HL-60 (cell line): ENCODE data around the gene MLST8.
"Not testable (repeated sequence)": the region's sequence is repeated elsewhere in the genome, so short reads cannot be mapped to it uniquely, and the experiment has no call there.

Experiments
- DNase-seq, 2 experiments: peaks; one replicate each; pipeline ENCODE4 v3.0.0-alpha.2; 2010 to 2020; ENCODE audit warnings: low read depth in 1 of 2, low spot score in 1 of 2
- H3K27ac ChIP-seq: fragments of 250-450 bp; sonication (Bioruptor Pico); replicated peaks from 2 replicates; pipeline ENCODE4 v1.5.1; 2020; ENCODE audit warnings: mild to moderate bottlenecking, moderate library complexity
- H3K27me3 ChIP-seq: fragments of 250-450 bp; sonication (Bioruptor Pico); 2 replicates; pipeline ENCODE4 v1.5.1; 2021; ENCODE audit warnings: mild to moderate bottlenecking, moderate library complexity; ENCODE audit not compliant: insufficient read depth, poor library complexity, severe bottlenecking
- H3K4me3 ChIP-seq: replicated peaks from 2 replicates; pipeline ENCODE4 v1.5.1; 2011; ENCODE audit warnings: mild to moderate bottlenecking, control low read depth, low read length; ENCODE audit not compliant: insufficient read depth
- CTCF ChIP-seq: IDR thresholded peaks from one replicate; pipeline ENCODE4 v1.5.1; 2011; ENCODE audit warnings: low read length, control low read depth, inconsistent platforms; ENCODE audit not compliant: insufficient read depth
- GABPA ChIP-seq: IDR thresholded peaks from 2 replicates; pipeline ENCODE4 v1.6.1; 2012; ENCODE audit warnings: low read depth
- POLR2AphosphoS5 ChIP-seq: IDR thresholded peaks from 2 replicates; pipeline ENCODE4 v1.6.1; 2012; ENCODE audit warnings: low read depth
- REST ChIP-seq: IDR thresholded peaks from 2 replicates; pipeline ENCODE4 v1.6.1; 2012; ENCODE audit warnings: low read depth; ENCODE audit not compliant: insufficient replicate concordance
- SPI1 ChIP-seq: IDR thresholded peaks from 2 replicates; pipeline ENCODE4 v1.6.1; 2012; ENCODE audit warnings: low read depth, mild to moderate bottlenecking, borderline replicate concordance

MLST8 gene

GRCh38 chr16:2238838-2239675 lies 33.8 kb downstream of the MLST8 start:
- DNase-seq, result no peak
- H3K27me3 ChIP-seq, result no peaks in the 10 kb centered on the region
- TF ChIP-seq REST, result no peak
- TF ChIP-seq CTCF, result no peak
- no peak for TF ChIP-seq SPI1
- no peak for TF ChIP-seq POLR2AphosphoS5
- TF ChIP-seq GABPA, result no peak
- H3K27ac ChIP-seq, result no peak overlapping the region
- no peak overlapping the region for H3K4me3 ChIP-seq

- not testable (repeated sequence) for H3K4me3 ChIP-seq, DNase-seq, H3K27me3 ChIP-seq, H3K27ac ChIP-seq
Observed at GRCh38 chr16:2240331-2240730, 35.1 kb downstream of the MLST8 start.

GRCh38 chr16:2242598-2242997 lies 37.3 kb downstream of the MLST8 start:
- Histone ChIP-seq H3K27me3 (no peaks in the 10 kb centered on the region), H3K4me3 (no peak overlapping the region), H3K27ac (no peak overlapping the region)
- no peak for DNase-seq
- TF ChIP-seq GABPA (no peak), SPI1 (peak; percentile 48)

- H3K27ac ChIP-seq, result no peak overlapping the region
- no peak overlapping the region for H3K4me3 ChIP-seq
- TF ChIP-seq GABPA (no peak), REST (no peak), CTCF (no peak), POLR2AphosphoS5 (no peak), SPI1 (no peak)
Observed at GRCh38 chr16:2243031-2243528, 37.8 kb downstream of the MLST8 start.

GRCh38 chr16:2243781-2244180 lies 38.5 kb downstream of the MLST8 start:
- no peak for DNase-seq
- H3K4me3 ChIP-seq, result no peak overlapping the region
- no peak for TF ChIP-seq SPI1
- no peak for TF ChIP-seq GABPA
- TF ChIP-seq CTCF, result no peak
- no peak for TF ChIP-seq REST
- TF ChIP-seq POLR2AphosphoS5, result no peak
- H3K27me3 ChIP-seq, result no peaks in the 10 kb centered on the region
- H3K27ac ChIP-seq, result no peak overlapping the region

More at GRCh38 chr16:2243031-2243528, 37.8 kb downstream of the MLST8 start:
- H3K27me3 ChIP-seq, result no peaks in the 10 kb centered on the region
- DNase-seq, result no peak
